GM12878 (cell line): ENCODE data around the gene SLC25A13. TPM values are rescaled to one million over a fixed set of nuclear protein-coding genes. Genes with fewer than 3 reads are reported as not detected.

Source experiments
- ATAC-seq: fragments of 200-7000 bp; cut with Tn5 transposase; 3 replicates; pipeline ENCODE4 v1.9.1; 2020; ENCODE audit warnings: mild to moderate bottlenecking, moderate library complexity
- BruUV-seq: library from RNA; stranded (reverse); fragments of 400-500 nt; replicated peaks from 2 replicates; lab custom pipeline; 2021; lab: Mats Ljungman, UMichigan
- CTCF ChIA-PET: fragments of 300-600 bp; sonication (Branson Sonifier 250); formaldehyde crosslinking; extraction: SDS; loops from one replicate; lab custom pipeline; 2021; ENCODE audit warnings: inconsistent platforms; lab: Yijun Ruan, JAX
- POLR2A ChIA-PET: fragments of 350-600 bp; formaldehyde crosslinking; extraction: SDS; loops from one replicate; lab custom pipeline; 2021; ENCODE audit warnings: inconsistent platforms; lab: Charles Lee
- RAD21 ChIA-PET: fragments of 300-600 bp; sonication (Branson Sonifier 250); formaldehyde crosslinking; loops from one replicate; lab custom pipeline; 2023; ENCODE audit warnings: antibody characterized with exemption; ENCODE audit not compliant: unreplicated experiment; lab: Charles Lee
- SMC1A ChIA-PET: fragments of 300-600 bp; sonication (Branson Sonifier 250); formaldehyde crosslinking; loops from one replicate; lab custom pipeline; 2023; ENCODE audit not compliant: unreplicated experiment, uncharacterized antibody; lab: Charles Lee
- DNase-seq: peaks from one replicate; pipeline ENCODE4 v3.0.0-alpha.2; 2011; ENCODE audit warnings: low read depth, low spot score
- FAIRE-seq: peaks from 3 replicates; lab custom pipeline; 2011; peaks lifted over from hg19 to GRCh38; lab: Jason Lieb, UNC
- H2AFZ ChIP-seq: 2 replicates; pipeline ENCODE4 v1.6.0; 2011; ENCODE audit warnings: low read depth, low read length, control low read depth; ENCODE audit not compliant: control insufficient read depth
- H3K27ac ChIP-seq: 2 replicates; pipeline ENCODE4 v1.5.1; 2011; ENCODE audit warnings: control low read depth; ENCODE audit not compliant: control insufficient read depth, insufficient read depth
- H3K27me3 ChIP-seq, 2 experiments: replicated peaks in 1 of 2; 2 replicates each; pipeline versions ENCODE4 v1.6.0 to v1.6.1; 2011; ENCODE audit warnings: low read length in 1 of 2; ENCODE audit not compliant: control insufficient read depth in 2 of 2, insufficient read depth in 2 of 2
- H3K36me3 ChIP-seq, 2 experiments: 2 replicates each; pipeline ENCODE4 v1.5.1; 2011; ENCODE audit warnings: low read length in 1 of 2; ENCODE audit not compliant: control insufficient read depth in 2 of 2, insufficient read depth in 2 of 2
- H3K4me1 ChIP-seq: 2 replicates; pipeline ENCODE4 v1.6.1; 2011; ENCODE audit warnings: mild to moderate bottlenecking, low read length, moderate library complexity, mixed read lengths; ENCODE audit not compliant: control insufficient read depth, insufficient read depth
- H3K4me2 ChIP-seq: 2 replicates; pipeline ENCODE4 v1.6.0; 2011; ENCODE audit warnings: control low read depth; ENCODE audit not compliant: control insufficient read depth, insufficient read depth
- H3K4me3 ChIP-seq: fragments of 200-600 bp; sonication (generic); 2 replicates; pipeline ENCODE4 v1.5.1; 2016
- H3K79me2 ChIP-seq: 2 replicates; pipeline ENCODE4 v1.6.0; 2011; ENCODE audit warnings: low read length; ENCODE audit not compliant: control insufficient read depth, insufficient read depth
- H3K9ac ChIP-seq: 2 replicates; pipeline ENCODE4 v1.8.0; 2011; ENCODE audit warnings: low read length, control low read depth, mixed read lengths; ENCODE audit not compliant: control insufficient read depth, insufficient read depth
- H3K9me3 ChIP-seq: replicated peaks from 3 replicates; pipeline ENCODE4 v1.5.1; 2011; ENCODE audit warnings: mild to moderate bottlenecking, low read length; ENCODE audit not compliant: control insufficient read depth, insufficient read depth
- H4K20me1 ChIP-seq: 2 replicates; pipeline ENCODE4 v1.6.0; 2011; ENCODE audit not compliant: control insufficient read depth, insufficient read depth
- BCL11A ChIP-seq: IDR thresholded peaks from 2 replicates; pipeline ENCODE4 v1.6.1; 2011; ENCODE audit warnings: low read depth, low read length
- CHD2 ChIP-seq: IDR thresholded peaks from 2 replicates; pipeline ENCODE4 v1.6.1; 2011; ENCODE audit warnings: low read depth, low read length, improper control_type of control experiment, borderline replicate concordance
- CREM ChIP-seq: IDR thresholded peaks from 2 replicates; pipeline ENCODE4 v1.6.1; 2014; ENCODE audit warnings: antibody characterized with exemption, low read depth
- FOXM1 ChIP-seq: IDR thresholded peaks from 2 replicates; pipeline ENCODE4 v1.6.1; 2012; ENCODE audit warnings: low read depth, mild to moderate bottlenecking, inconsistent platforms, low read length, moderate library complexity
- GABPA ChIP-seq: IDR thresholded peaks from 2 replicates; pipeline ENCODE4 v1.6.1; 2014; ENCODE audit warnings: antibody characterized with exemption, low read depth, mild to moderate bottlenecking, inconsistent platforms
- HDGF ChIP-seq: fragments of 450-650 bp; IDR thresholded peaks from 2 replicates; pipeline ENCODE4 v1.6.1; 2016; ENCODE audit warnings: antibody characterized with exemption
- JUNB ChIP-seq: IDR thresholded peaks from 2 replicates; pipeline ENCODE4 v1.6.1; 2016; ENCODE audit warnings: antibody characterized with exemption, mild to moderate bottlenecking
- MEF2B ChIP-seq: fragments of 450-650 bp; IDR thresholded peaks from 2 replicates; pipeline ENCODE4 v1.6.1; 2018; ENCODE audit warnings: mild to moderate bottlenecking, moderate library complexity; ENCODE audit not compliant: partially characterized antibody, poor library complexity, severe bottlenecking
- MLLT1 ChIP-seq: fragments of 450-650 bp; IDR thresholded peaks from 2 replicates; pipeline ENCODE4 v1.6.1; 2016; ENCODE audit warnings: mild to moderate bottlenecking
- MXI1 ChIP-seq: fragments of 150-350 bp; IDR thresholded peaks from 2 replicates; pipeline ENCODE4 v1.6.1; 2011; ENCODE audit warnings: low read depth, mild to moderate bottlenecking, inconsistent platforms, low read length, improper control_type of control experiment
- NR2F1 ChIP-seq: fragments of 450-650 bp; conservative IDR thresholded peaks from 2 replicates; pipeline ENCODE4 v1.6.1; 2017; ENCODE audit warnings: mild to moderate bottlenecking
- PKNOX1 ChIP-seq: fragments of 450-650 bp; IDR thresholded peaks from 2 replicates; pipeline ENCODE4 v1.6.1; 2016; ENCODE audit warnings: mild to moderate bottlenecking
- SIN3A ChIP-seq: IDR thresholded peaks from 2 replicates; pipeline ENCODE4 v1.6.1; 2012; ENCODE audit warnings: low read depth, low read length, improper control_type of control experiment
- SMAD5 ChIP-seq: IDR thresholded peaks from 2 replicates; pipeline ENCODE4 v1.6.1; 2016; ENCODE audit warnings: antibody characterized with exemption, low read depth
- SREBF1 ChIP-seq: IDR thresholded peaks from 2 replicates; pipeline ENCODE4 v1.6.1; 2012; ENCODE audit warnings: mild to moderate bottlenecking, low read length
- TCF7 ChIP-seq: IDR thresholded peaks from 2 replicates; pipeline ENCODE4 v1.6.1; 2014; ENCODE audit warnings: antibody characterized with exemption, borderline replicate concordance
- WGBS: methylation state at CpG from one replicate; pipeline ENCODE4 v1.1.6; 2016; ENCODE audit warnings: low lambda C conversion rate; ENCODE audit not compliant: insufficient replicate concordance, insufficient coverage; ENCODE audit errors: missing lambda C conversion rate; 5-methylcytosine and 5-hydroxymethylcytosine counted together
- in situ Hi-C: fragments of 300-500 bp; cut with MboI; formaldehyde crosslinking; loops from 9 replicates; pipeline ENCODE4 v1.14.3; 2018; ENCODE audit warnings: mixed read lengths
- intact Hi-C: fragments of 100-400 bp; cut with micrococcal nuclease; formaldehyde crosslinking; loops from one replicate; pipeline ENCODE4 v1.14.2; 2022; ENCODE audit not compliant: unreplicated experiment
- polyA plus RNA-seq, 11 experiments: library from polyadenylated mRNA; depleted of rRNA in 4 of 11; unstranded in 6 of 11; stranded (reverse) in 5 of 11; fragments of >200 nt; fragmentation: Nextera tagmentation in 4 of 11; fragmentation: Illumina TruSeq in 1 of 11; extraction: Ambion mirVana in 4 of 11; extraction: Trizol in 1 of 11; gene quantifications; 1 replicate in 1 of 11; 2 replicates in 10 of 11; pipeline versions ENCODE4 v1.2.1 to v1.2.3, GENCODE V29; 2011 to 2016; ENCODE audit warnings: inconsistent platforms in 2 of 11, missing spikeins in 2 of 11, low read depth in 1 of 11
- total RNA-seq, 4 experiments: library from RNA; depleted of rRNA in 3 of 4; stranded (reverse); fragments of >200 nt in 3 of 4; fragmentation: Illumina TruSeq in 1 of 4; extraction: Trizol in 1 of 4; gene quantifications; 2 replicates each; pipeline versions ENCODE4 v1.2.1 to v1.2.3, GENCODE V29; 2013 to 2021

The SLC25A13 gene
- total and polyA plus RNA-seq, 10 of the 15 experiments (the other 5 are each of a cell fraction or from before 2014, with no cell fraction given), result 7.0 to 24.7 (median 18.6) TPM

DNA sequence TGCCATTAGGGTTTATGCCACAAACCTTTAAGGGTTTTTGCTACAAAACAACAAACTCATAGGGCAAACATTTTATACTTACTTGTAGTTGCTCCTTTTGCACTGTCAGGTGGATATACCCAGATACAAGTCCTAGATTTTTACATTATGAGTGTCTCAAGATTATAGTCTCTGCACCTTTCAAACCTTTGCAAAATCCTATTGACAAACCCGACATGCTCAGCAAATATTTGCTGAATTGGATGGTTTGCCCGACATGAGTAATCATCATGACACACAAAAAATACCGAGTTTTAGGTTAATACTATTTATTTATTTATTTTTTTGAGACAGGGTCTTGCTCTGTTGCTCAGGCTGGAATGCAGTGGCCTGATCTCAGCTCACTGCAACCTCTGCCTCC lies 117.3 kb downstream of the SLC25A13 start:
- POLR2A ChIA-PET, result no interaction called here
- Histone ChIP-seq H3K27me3 (no peaks in the 10 kb centered on the region), H3K36me3 (no peaks in the 10 kb centered on the region), H3K79me2 (no peaks in the 10 kb centered on the region), H3K4me2 (no peak overlapping the region), H3K27ac (no peak overlapping the region), H3K9me3 (no peaks in the 10 kb centered on the region), H2AFZ (no peak overlapping the region), H3K4me1 (no peaks in the 10 kb centered on the region), H3K4me3 (no peak overlapping the region), H4K20me1 (no peaks in the 10 kb centered on the region), H3K9ac (no peak overlapping the region)
- FAIRE-seq, result no peak
- SMC1A ChIA-PET, result no interaction called here
- no peak for TF ChIP-seq SIN3A
- TF ChIP-seq CHD2, result no peak
- TF ChIP-seq SMAD5, result no peak
- TF ChIP-seq NR2F1, result no peak
- no peak for TF ChIP-seq FOXM1
- in situ Hi-C loops (no loop called here), intact Hi-C loops (no loop called here)
- no TSS peak for BruUV-seq
- RAD21 ChIA-PET, result no interaction called here
- no peak for DNase-seq
- no peak for ATAC-seq
- CTCF ChIA-PET, result no interaction called here
- 100% methylated on average over 3 of the region's 3 CpGs for WGBS

DNA sequence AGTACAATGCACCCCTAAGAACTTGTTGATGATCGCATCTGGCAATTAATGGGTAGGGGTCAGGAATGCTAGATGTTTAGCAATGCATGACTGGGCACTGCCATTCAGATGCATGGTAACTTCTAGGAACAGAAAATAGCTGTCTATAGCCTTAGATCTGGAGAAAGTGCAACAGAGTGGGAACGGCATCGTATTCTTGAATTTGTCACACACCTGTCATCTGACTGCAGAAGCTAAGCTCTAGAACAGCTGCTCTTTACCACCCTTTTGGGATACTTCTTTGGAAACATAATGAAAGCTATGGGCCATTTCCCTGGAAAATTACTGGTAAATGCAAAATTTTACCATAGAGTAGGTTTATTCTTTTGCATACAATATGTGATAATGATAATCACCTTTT lies 118.1 kb downstream of the SLC25A13 start:
- in situ Hi-C loops, result no loop called here
- no peaks in the 10 kb centered on the region for H3K9me3 ChIP-seq
- H2AFZ ChIP-seq, result no peak overlapping the region
- no peaks in the 10 kb centered on the region for H3K27me3 ChIP-seq
- H3K4me2 ChIP-seq, result no peak overlapping the region
- DNase-seq, result no peak
- ATAC-seq, result no peak
- no peak overlapping the region for H3K9ac ChIP-seq
- no peaks in the 10 kb centered on the region for H3K4me1 ChIP-seq
- no TSS peak for BruUV-seq
- RAD21 ChIA-PET, result no interaction called here
- POLR2A ChIA-PET, result no interaction called here
- no peak for FAIRE-seq
- CTCF ChIA-PET, result interaction anchor here (1.0 kb wide), 1 partner anchor 15 kb away, joined by 3 read pairs; no protein-coding TSS in a partner anchor
- no peaks in the 10 kb centered on the region for H3K79me2 ChIP-seq
- intact Hi-C loops, result no loop called here
- no peak overlapping the region for H3K4me3 ChIP-seq
- H3K36me3 ChIP-seq, result no peaks in the 10 kb centered on the region
- SMC1A ChIA-PET, result no interaction called here
- WGBS, result 100% methylated on average over 3 of the region's 3 CpGs
- no peak overlapping the region for H3K27ac ChIP-seq
- no peaks in the 10 kb centered on the region for H4K20me1 ChIP-seq
- TF ChIP-seq MXI1 (no peak), GABPA (no peak), MEF2B (no peak), HDGF (no peak), SREBF1 (no peak), BCL11A (no peak), MLLT1 (no peak), JUNB (no peak), TCF7 (no peak), CREM (no peak), PKNOX1 (no peak)
